Fibroblast of lung (primary cell): Measurements from ENCODE around the gene DPP6. TPM values are rescaled to one million over a fixed set of nuclear protein-coding genes. Genes with fewer than 3 reads are reported as not detected.

Experiments
- DNase-seq, 2 donors: peaks; one replicate each; pipeline versions ENCODE4 v3.0.0 to v3.0.0-alpha.2; 2010; ENCODE audit warnings: low read depth in 2 of 2
- H2AFZ ChIP-seq: 2 replicates; pipeline ENCODE4 v1.5.1; 2012; ENCODE audit warnings: low read length, control low read depth, inconsistent platforms
- H3K27ac ChIP-seq: 2 replicates; pipeline ENCODE4 v1.5.1; 2011; ENCODE audit warnings: low read length, control low read depth; ENCODE audit not compliant: insufficient read depth
- H3K27me3 ChIP-seq: 2 replicates; pipeline ENCODE4 v1.5.1; 2011; ENCODE audit warnings: mild to moderate bottlenecking, low read length; ENCODE audit not compliant: control insufficient read depth, insufficient read depth
- H3K36me3 ChIP-seq: 2 replicates; pipeline ENCODE4 v1.5.1; 2011; ENCODE audit warnings: low read length; ENCODE audit not compliant: control insufficient read depth, insufficient read depth
- H3K4me1 ChIP-seq: 2 replicates; pipeline ENCODE4 v1.5.1; 2011; ENCODE audit warnings: low read length; ENCODE audit not compliant: control insufficient read depth, insufficient read depth; ENCODE audit errors: extremely low read depth
- H3K4me2 ChIP-seq: 2 replicates; pipeline ENCODE4 v1.5.1; 2011; ENCODE audit warnings: low read length, control low read depth; ENCODE audit not compliant: insufficient read depth; ENCODE audit errors: extremely low read depth
- H3K4me3 ChIP-seq, 4 experiments: fragments of 200-600 bp in 1 of 4; sonication (generic) in 1 of 4; replicated peaks in 1 of 4; 2 replicates each; pipeline ENCODE4 v1.5.1; 2011 to 2016; ENCODE audit warnings: low read length in 4 of 4, low read depth in 3 of 4, mild to moderate bottlenecking in 3 of 4, control low read depth in 2 of 4, inconsistent platforms in 1 of 4, mixed read lengths in 1 of 4; ENCODE audit not compliant: insufficient read depth in 1 of 4; ENCODE audit errors: control extremely low read depth in 1 of 4
- H3K79me2 ChIP-seq: 2 replicates; pipeline ENCODE4 v1.5.1; 2012; ENCODE audit warnings: mild to moderate bottlenecking, low read length, inconsistent platforms; ENCODE audit not compliant: control insufficient read depth, insufficient read depth
- H3K9ac ChIP-seq: 2 replicates; pipeline ENCODE4 v1.5.1; 2011; ENCODE audit warnings: mild to moderate bottlenecking, low read length, control low read depth; ENCODE audit not compliant: insufficient read depth
- H3K9me3 ChIP-seq: 2 replicates; pipeline ENCODE4 v1.5.1; 2012; ENCODE audit warnings: low read depth, low read length; ENCODE audit not compliant: control insufficient read depth, insufficient read depth
- H4K20me1 ChIP-seq: 2 replicates; pipeline ENCODE4 v1.5.1; 2011; ENCODE audit warnings: low read length; ENCODE audit not compliant: control insufficient read depth, insufficient read depth; ENCODE audit errors: extremely low read depth
- EZH2 ChIP-seq: IDR thresholded peaks from 2 replicates; pipeline ENCODE4 v1.5.1; 2012; ENCODE audit warnings: low read length, control low read depth, mild to moderate bottlenecking; ENCODE audit errors: missing control alignments
- polyA plus RNA-seq, 2 donors: library from polyadenylated mRNA; depleted of rRNA in 1 of 2; stranded (reverse) in 1 of 2; unstranded in 1 of 2; fragments of >200 nt; gene quantifications; 2 replicates each; pipeline ENCODE4 v1.2.1, GENCODE V29; 2011 to 2012; ENCODE audit warnings: missing spikeins in 1 of 2
- total RNA-seq: library from RNA; depleted of rRNA; stranded (reverse); fragments of >200 nt; gene quantifications from 2 replicates; pipeline ENCODE4 v1.2.1, GENCODE V29; 2014
- TF ChIP-seq, protein P1 (sequence below), 2 donors: IDR thresholded peaks in 1 of 2; conservative IDR thresholded peaks in 1 of 2; 1 replicate in 1 of 2; 2 replicates in 1 of 2; pipeline ENCODE4 v1.5.1; 2011 to 2012; ENCODE audit warnings: low read length in 2 of 2, control low read depth in 1 of 2, inconsistent platforms in 1 of 2, low read depth in 1 of 2, mild to moderate bottlenecking in 1 of 2

The DPP6 gene
- total and polyA plus RNA-seq, 2 donors (not counting 1 experiment from before 2014, with no cell fraction given): not detected

GRCh38 chr7:154812027-154812426, 759.8 kb downstream of the DPP6 start:
- H2AFZ ChIP-seq: no peak overlapping the region
- no peaks in the 10 kb centered on the region for H3K79me2 ChIP-seq
- H3K9me3 ChIP-seq: no peaks in the 10 kb centered on the region
- H4K20me1 ChIP-seq: no peaks in the 10 kb centered on the region
- H3K27ac ChIP-seq: no peak overlapping the region
- TF ChIP-seq, protein P1, sequence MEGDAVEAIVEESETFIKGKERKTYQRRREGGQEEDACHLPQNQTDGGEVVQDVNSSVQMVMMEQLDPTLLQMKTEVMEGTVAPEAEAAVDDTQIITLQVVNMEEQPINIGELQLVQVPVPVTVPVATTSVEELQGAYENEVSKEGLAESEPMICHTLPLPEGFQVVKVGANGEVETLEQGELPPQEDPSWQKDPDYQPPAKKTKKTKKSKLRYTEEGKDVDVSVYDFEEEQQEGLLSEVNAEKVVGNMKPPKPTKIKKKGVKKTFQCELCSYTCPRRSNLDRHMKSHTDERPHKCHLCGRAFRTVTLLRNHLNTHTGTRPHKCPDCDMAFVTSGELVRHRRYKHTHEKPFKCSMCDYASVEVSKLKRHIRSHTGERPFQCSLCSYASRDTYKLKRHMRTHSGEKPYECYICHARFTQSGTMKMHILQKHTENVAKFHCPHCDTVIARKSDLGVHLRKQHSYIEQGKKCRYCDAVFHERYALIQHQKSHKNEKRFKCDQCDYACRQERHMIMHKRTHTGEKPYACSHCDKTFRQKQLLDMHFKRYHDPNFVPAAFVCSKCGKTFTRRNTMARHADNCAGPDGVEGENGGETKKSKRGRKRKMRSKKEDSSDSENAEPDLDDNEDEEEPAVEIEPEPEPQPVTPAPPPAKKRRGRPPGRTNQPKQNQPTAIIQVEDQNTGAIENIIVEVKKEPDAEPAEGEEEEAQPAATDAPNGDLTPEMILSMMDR (conservative IDR thresholded peaks at IDR 0.05 in 1 of 2, IDR thresholded peaks at IDR 0.05 in 1 of 2; ENCODE audit: low read depth in 1 of 2, low read length in 2 of 2): no peak
- no peak for DNase-seq
- no peaks in the 10 kb centered on the region for H3K4me1 ChIP-seq
- H3K4me3 ChIP-seq: no peak overlapping the region
- H3K27me3 ChIP-seq: no peaks in the 10 kb centered on the region
- no peak overlapping the region for H3K9ac ChIP-seq
- no peaks in the 10 kb centered on the region for H3K36me3 ChIP-seq
- H3K4me2 ChIP-seq: no peak overlapping the region

DNA sequence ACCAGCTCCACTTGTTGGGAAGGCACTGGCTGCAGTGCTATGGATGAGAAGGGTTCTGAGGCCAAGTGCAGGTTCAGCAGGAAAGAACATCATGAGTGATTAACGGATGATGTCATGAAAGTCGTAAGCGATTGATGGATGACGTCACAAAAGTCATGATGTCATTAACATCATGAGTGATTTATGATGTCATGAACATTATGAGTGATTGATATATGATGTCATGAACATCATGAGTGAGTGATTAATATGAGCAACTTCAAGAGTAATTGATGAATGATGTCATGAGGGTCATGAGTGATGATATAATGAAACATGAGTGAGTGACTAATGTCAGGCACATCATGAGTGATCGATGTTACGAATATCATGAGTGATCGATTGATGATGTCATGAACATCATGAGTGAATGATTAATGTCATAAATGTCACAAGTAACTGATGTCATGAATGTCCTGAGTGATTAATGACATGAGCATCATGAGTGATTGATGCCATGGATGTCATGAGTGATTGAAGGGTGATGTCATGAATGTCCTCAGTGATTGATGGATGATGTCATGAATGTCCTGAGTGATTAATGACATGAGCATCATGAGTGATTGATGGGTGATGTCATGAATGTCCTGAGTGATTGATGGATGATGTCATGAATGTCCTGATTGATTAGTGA, 765.2 kb downstream of the DPP6 start:
- no peak overlapping the region for H3K4me2 ChIP-seq
- H3K9ac ChIP-seq: no peak overlapping the region
- H2AFZ ChIP-seq: no peak overlapping the region
- TF ChIP-seq, protein P1 (conservative IDR thresholded peaks at IDR 0.05 in 1 of 2, IDR thresholded peaks at IDR 0.05 in 1 of 2; ENCODE audit: low read depth in 1 of 2, low read length in 2 of 2): no peak
- TF ChIP-seq EZH2: no peak
- H3K4me3 ChIP-seq: no peak overlapping the region
- H3K4me1 ChIP-seq: no peaks in the 10 kb centered on the region
- no peaks in the 10 kb centered on the region for H3K9me3 ChIP-seq
- H3K27me3 ChIP-seq: no peaks in the 10 kb centered on the region
- no peaks in the 10 kb centered on the region for H3K79me2 ChIP-seq
- no peaks in the 10 kb centered on the region for H4K20me1 ChIP-seq
- no peaks in the 10 kb centered on the region for H3K36me3 ChIP-seq
- no peak overlapping the region for H3K27ac ChIP-seq
- no peak for DNase-seq

DNA sequence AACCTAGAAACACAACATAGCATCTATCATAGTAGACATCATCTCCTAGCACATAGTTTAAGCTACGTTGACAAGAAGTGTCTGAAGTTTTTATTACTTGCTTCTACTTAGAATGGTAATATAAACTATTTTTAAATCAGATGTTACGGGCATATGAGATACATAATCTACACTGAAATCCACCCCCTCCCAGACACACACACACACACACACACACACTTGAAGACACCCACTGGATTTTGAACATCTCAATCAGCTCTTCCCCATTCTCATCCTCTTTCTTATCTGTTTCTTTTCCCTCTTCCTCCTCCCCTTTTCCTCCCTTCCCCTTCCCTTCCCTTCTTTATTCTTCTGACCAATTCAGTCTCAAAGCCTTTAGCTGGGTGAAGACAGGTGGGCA, 774.8 kb downstream of the DPP6 start:
- H4K20me1 ChIP-seq: no peaks in the 10 kb centered on the region
- H3K27me3 ChIP-seq: no peaks in the 10 kb centered on the region
- no peak overlapping the region for H3K9ac ChIP-seq
- no peak for TF ChIP-seq EZH2
- TF ChIP-seq, protein P1 (conservative IDR thresholded peaks at IDR 0.05 in 1 of 2, IDR thresholded peaks at IDR 0.05 in 1 of 2; ENCODE audit: low read depth in 1 of 2, low read length in 2 of 2): no peak
- H3K4me1 ChIP-seq: no peaks in the 10 kb centered on the region
- H3K9me3 ChIP-seq: no peaks in the 10 kb centered on the region
- no peak overlapping the region for H2AFZ ChIP-seq
- no peak overlapping the region for H3K4me3 ChIP-seq
- no peak overlapping the region for H3K27ac ChIP-seq
- H3K4me2 ChIP-seq: no peak overlapping the region
- H3K79me2 ChIP-seq: no peaks in the 10 kb centered on the region
- DNase-seq: no peak
- H3K36me3 ChIP-seq: no peaks in the 10 kb centered on the region
